Adrenal gland (tissue), 12 donors: Measurements from ENCODE around the gene EFCAB11. TPM values are rescaled to one million over a fixed set of nuclear protein-coding genes. Genes with fewer than 3 reads are reported as not detected.

Source experiments
- DNase-seq, 7 donors: peaks; one replicate each; pipeline ENCODE4 v3.0.0-alpha.2; 2019 to 2020
- H3K27ac ChIP-seq, 5 donors: fragments of 200-600 bp; sonication (generic) in 4 of 5; 1 replicate in 3 of 5; 2 replicates in 2 of 5; pipeline versions ENCODE4 v1.5.1 to v1.8.0; 2016 to 2020; ENCODE audit warnings: mild to moderate bottlenecking in 1 of 5
- H3K27me3 ChIP-seq: fragments of 200-600 bp; 2 replicates; pipeline ENCODE4 v1.8.0; 2021
- H3K36me3 ChIP-seq, 2 donors: fragments of 200-600 bp; replicated peaks in 1 of 2; 1 replicate in 1 of 2; 2 replicates in 1 of 2; pipeline versions ENCODE4 v1.5.1 to v1.8.0; 2018 to 2022
- H3K4me1 ChIP-seq, 2 donors: fragments of 200-600 bp; replicated peaks in 1 of 2; 1 replicate in 1 of 2; 2 replicates in 1 of 2; pipeline versions ENCODE4 v1.5.1 to v1.8.0; 2018 to 2021
- H3K4me3 ChIP-seq, 4 donors: fragments of 200-600 bp; sonication (generic) in 3 of 4; one replicate each; pipeline ENCODE4 v1.5.1; 2016 to 2018
- H3K9me3 ChIP-seq, 3 donors: fragments of 200-600 bp; sonication (generic) in 1 of 3; replicated peaks in 1 of 3; 1 replicate in 2 of 3; 2 replicates in 1 of 3; pipeline versions ENCODE4 v1.5.1 to v1.8.0; 2016 to 2021
- CTCF ChIP-seq, 6 experiments: fragments of 450-650 bp in 4 of 6; fragments of 200-600 bp in 2 of 6; sonication (generic) in 1 of 6; IDR thresholded peaks; 1 replicate in 5 of 6; 2 replicates in 1 of 6; pipeline versions ENCODE4 v1.5.1 to v1.8.0; 2016 to 2021; ENCODE audit warnings: antibody characterized with exemption in 6 of 6, mild to moderate bottlenecking in 2 of 6, moderate library complexity in 1 of 6
- POLR2A ChIP-seq, 2 donors: fragments of 450-650 bp; IDR thresholded peaks; one replicate each; pipeline ENCODE4 v1.6.1; 2017; ENCODE audit warnings: antibody characterized with exemption in 2 of 2, mild to moderate bottlenecking in 2 of 2, moderate library complexity in 1 of 2
- WGBS, 4 donors: extraction: QIAGEN DNeasy Blood & Tissue Kit in 2 of 4; methylation state at CpG; one replicate each; pipeline versions ENCODE4 v1.1.5 to v1.1.7; 2013 to 2017; 5-methylcytosine and 5-hydroxymethylcytosine counted together
- intact Hi-C, 2 donors: fragments of 100-400 bp; cut with DNase I; formaldehyde crosslinking; loops; one replicate each; pipeline versions ENCODE4 v1.14.1 to v1.15.0; 2022 to 2023
- polyA plus RNA-seq, 3 donors: library from polyadenylated mRNA; stranded (reverse); fragments of 200-250 nt in 2 of 3; fragments of 350-450 nt in 1 of 3; fragmentation: Illumina TruSeq in 1 of 3; extraction: RNeasy Lipid Tissue Mini Kit (QIAGEN cat#74804) in 1 of 3; gene quantifications; one replicate each; pipeline ENCODE4 v1.2.3, GENCODE V29; 2013 to 2014
- total RNA-seq, 9 donors: library from RNA; depleted of rRNA in 4 of 9; stranded (reverse); fragments of >200 nt in 4 of 9; fragments of 120-200 nt in 1 of 9; fragmentation: NEBNext Ultra II Directional in 1 of 9; extraction: Animal tissue kit (Norgen Biotek cat#: 25700) in 1 of 9; gene quantifications; one replicate each; pipeline versions ENCODE4 v1.1.0 to v1.2.4, GENCODE V29; 2013 to 2023
- donor health status: healthy with polysubstance abuse.
- donor health status: Bipolar disorder and iron deficiency.
- donor health status: DM: yes; HTN: yes; CAD: no.
- donor health status: DM: no; HTN: no; CAD: no.
- donor health status: DM: no; HTN: no; CAD: no.
- donor health status: DM: yes; HTN: yes; CAD: no.

The EFCAB11 gene
- total and polyA plus RNA-seq, 12 donors = 4.0 to 16.9 (median 8.4) TPM

GRCh38 chr14:89755816-89756215 lies 198.7 kb downstream of the EFCAB11 start:
- TF ChIP-seq POLR2A (IDR thresholded peaks at IDR 0.05) (no peak), CTCF (IDR thresholded peaks at IDR 0.05) (no peak)

GRCh38 chr14:89753828-89754412 lies 200.6 kb downstream of the EFCAB11 start:
- DNase-seq = no peak
- no peaks in the 10 kb centered on the region for H3K36me3 ChIP-seq
- peaks cover 0 to 5% of the 10 kb centered on the region in 2 donors for H3K4me1 ChIP-seq
- H3K9me3 ChIP-seq = no peaks in the 10 kb centered on the region
- no peaks in the 10 kb centered on the region for H3K27me3 ChIP-seq
- no peak overlapping the region for H3K27ac ChIP-seq
- H3K4me3 ChIP-seq = no peak overlapping the region
- intact Hi-C loops = no loop called here
- no peak for TF ChIP-seq CTCF (IDR thresholded peaks at IDR 0.05)
- 74 to 92% (median 85%) methylated on average over 4 of the region's 4 CpGs for WGBS, 4 donors

More at GRCh38 chr14:89755816-89756215, 198.7 kb downstream of the EFCAB11 start:
- 63 to 81% (median 78%) methylated on average over 3 to 4 of the region's 4 CpGs for WGBS, 4 donors
- no peak for DNase-seq
- H3K4me1 ChIP-seq = no peaks in the 10 kb centered on the region
- no peaks in the 10 kb centered on the region for H3K36me3 ChIP-seq
- H3K27ac ChIP-seq = no peak overlapping the region
- intact Hi-C loops = no loop called here
- H3K4me3 ChIP-seq = no peak overlapping the region
- no peaks in the 10 kb centered on the region for H3K9me3 ChIP-seq
- no peaks in the 10 kb centered on the region for H3K27me3 ChIP-seq

- no peak overlapping the region for H3K4me3 ChIP-seq
- H3K27me3 ChIP-seq = no peaks in the 10 kb centered on the region
- intact Hi-C loops = no loop called here
- H3K4me1 ChIP-seq = peaks cover 0 to 5% of the 10 kb centered on the region in 2 donors
- no peak overlapping the region for H3K27ac ChIP-seq
- H3K36me3 ChIP-seq = no peaks in the 10 kb centered on the region
- 72 to 75% (median 74%) methylated on average over 5 of the region's 5 CpGs for WGBS, 4 donors
- no peaks in the 10 kb centered on the region for H3K9me3 ChIP-seq
- TF ChIP-seq CTCF (IDR thresholded peaks at IDR 0.05) = no peak
- TF ChIP-seq POLR2A (IDR thresholded peaks at IDR 0.05) = no peak
- no peak for DNase-seq
Observed at GRCh38 chr14:89750908-89751392, 203.6 kb downstream of the EFCAB11 start.

GRCh38 chr14:89750281-89750755 lies 204.2 kb downstream of the EFCAB11 start:
- DNase-seq = no peak
- Histone ChIP-seq H3K27ac (no peak overlapping the region), H3K4me1 (peaks cover 0 to 5% of the 10 kb centered on the region in 2 donors), H3K9me3 (no peaks in the 10 kb centered on the region), H3K27me3 (no peaks in the 10 kb centered on the region), H3K4me3 (no peak overlapping the region), H3K36me3 (no peaks in the 10 kb centered on the region)
- TF ChIP-seq CTCF (IDR thresholded peaks at IDR 0.05) (no peak), POLR2A (IDR thresholded peaks at IDR 0.05) (no peak)
- intact Hi-C loops = no loop called here
- WGBS, 4 donors = 62 to 77% (median 70%) methylated on average over 6 of the region's 6 CpGs
